Left forelimb (tissue), 1 donor: ENCODE results near the gene WSCD1.

ENCODE experiments used
- DNase-seq: peaks from one replicate; pipeline ENCODE4 v3.0.0-alpha.2; 2018; ENCODE audit warnings: low spot score

Gene WSCD1

GRCh38 chr17:6061290-6061689 is 8.9 kb upstream of the WSCD1 start:
- DNase-seq = no peak

- DNase-seq = no peak
Observed at GRCh38 chr17:6064868-6065267, 5.3 kb upstream of the WSCD1 start.

GRCh38 chr17:6065351-6065750 is 4.8 kb upstream of the WSCD1 start:
- DNase-seq = no peak

GRCh38 chr17:6066183-6066948 is 3.8 kb upstream of the WSCD1 start:
- no peak for DNase-seq

- DNase-seq = no peak
Observed at GRCh38 chr17:6067060-6067459, 3.1 kb upstream of the WSCD1 start.

- DNase-seq = no peak
Observed at GRCh38 chr17:6070430-6070912, 292 bp downstream of the WSCD1 start.

GRCh38 chr17:6070913-6071511 is 833 bp downstream of the WSCD1 start:
- no peak for DNase-seq

GRCh38 chr17:6071528-6072065 is 1.4 kb downstream of the WSCD1 start:
- no peak for DNase-seq

GRCh38 chr17:6072157-6072556 is 2.0 kb downstream of the WSCD1 start:
- no peak for DNase-seq

- DNase-seq = no peak
Observed at GRCh38 chr17:6072611-6073010, 2.4 kb downstream of the WSCD1 start.

- no peak for DNase-seq
Observed at GRCh38 chr17:6073620-6074019, 3.4 kb downstream of the WSCD1 start.

- DNase-seq = no peak
Observed at GRCh38 chr17:6075050-6075449, 4.9 kb downstream of the WSCD1 start.

- no peak for DNase-seq
Observed at GRCh38 chr17:6075845-6076244, 5.7 kb downstream of the WSCD1 start.

GRCh38 chr17:6077752-6078151 is 7.6 kb downstream of the WSCD1 start:
- no peak for DNase-seq

- DNase-seq = no peak
Observed at GRCh38 chr17:6078458-6078871, 8.3 kb downstream of the WSCD1 start.

- peak; percentile 72 for DNase-seq
Observed at GRCh38 chr17:6079155-6079888, 9.1 kb downstream of the WSCD1 start.

- DNase-seq = no peak
Observed at GRCh38 chr17:6079960-6080359, 9.8 kb downstream of the WSCD1 start.

GRCh38 chr17:6080711-6081430 is 10.7 kb downstream of the WSCD1 start:
- DNase-seq = no peak

GRCh38 chr17:6082335-6082734 is 12.2 kb downstream of the WSCD1 start:
- no peak for DNase-seq

GRCh38 chr17:6084311-6085161 is 14.4 kb downstream of the WSCD1 start:
- DNase-seq = peak; percentile 75

GRCh38 chr17:6085812-6086211 is 15.6 kb downstream of the WSCD1 start:
- DNase-seq = no peak
